CD14-positive monocyte (primary cell): ENCODE measurements around the gene EML4. TPM values are rescaled to one million over a fixed set of nuclear protein-coding genes. Genes with fewer than 3 reads are reported as not detected.

ENCODE experiments used
- DNase-seq, 3 donors: peaks; one replicate each; pipeline ENCODE4 v3.0.0-alpha.2; 2011 to 2022
- H2AFZ ChIP-seq: 2 replicates; pipeline ENCODE4 v1.6.0; 2012; ENCODE audit warnings: mild to moderate bottlenecking, low read depth, low read length, inconsistent platforms; ENCODE audit not compliant: insufficient read depth, poor library complexity, severe bottlenecking
- H3K27ac ChIP-seq, 2 donors: 1 replicate in 1 of 2; 2 replicates in 1 of 2; pipeline ENCODE4 v1.5.1; 2012 to 2013; ENCODE audit warnings: low read length in 2 of 2, control low read depth in 1 of 2, inconsistent platforms in 1 of 2, low read depth in 1 of 2, mild to moderate bottlenecking in 1 of 2
- H3K27me3 ChIP-seq, 2 donors: one replicate each; pipeline versions ENCODE4 v1.6.0 to v1.6.1; 2011 to 2013; ENCODE audit warnings: low read length in 2 of 2; ENCODE audit not compliant: control insufficient read depth in 2 of 2, insufficient read depth in 2 of 2
- H3K36me3 ChIP-seq, 2 donors: replicated peaks in 1 of 2; 1 replicate in 1 of 2; 2 replicates in 1 of 2; pipeline versions ENCODE4 v1.5.1 to v1.6.1; 2012 to 2013; ENCODE audit warnings: low read length in 2 of 2, control low read depth in 1 of 2, inconsistent platforms in 1 of 2, mild to moderate bottlenecking in 1 of 2; ENCODE audit not compliant: insufficient read depth in 2 of 2, control insufficient read depth in 1 of 2
- H3K4me1 ChIP-seq, 2 donors: 1 replicate in 1 of 2; 2 replicates in 1 of 2; pipeline versions ENCODE4 v1.5.1 to v1.6.1; 2012 to 2013; ENCODE audit warnings: low read length in 2 of 2, control low read depth in 1 of 2, inconsistent platforms in 1 of 2, mild to moderate bottlenecking in 1 of 2, moderate library complexity in 1 of 2; ENCODE audit not compliant: insufficient read depth in 2 of 2, control insufficient read depth in 1 of 2
- H3K4me2 ChIP-seq: replicated peaks from 2 replicates; pipeline ENCODE3; 2012; ENCODE audit warnings: low read length, moderate library complexity, mild to moderate bottlenecking; ENCODE audit not compliant: poor library complexity, severe bottlenecking; ENCODE audit errors: extremely low read depth
- H3K4me3 ChIP-seq, 3 experiments: fragments of 200-600 bp in 1 of 3; sonication (generic) in 1 of 3; replicated peaks in 1 of 3; 1 replicate in 2 of 3; 2 replicates in 1 of 3; pipeline ENCODE4 v1.5.1; 2011 to 2013; ENCODE audit warnings: low read length in 3 of 3, mild to moderate bottlenecking in 3 of 3, control low read depth in 2 of 3, low read depth in 2 of 3, inconsistent platforms in 1 of 3, moderate library complexity in 1 of 3
- H3K79me2 ChIP-seq: 2 replicates; pipeline ENCODE4 v1.6.0; 2012; ENCODE audit warnings: mild to moderate bottlenecking, control low read depth, inconsistent platforms, low read length, moderate library complexity; ENCODE audit not compliant: insufficient read depth
- H3K9ac ChIP-seq: 2 replicates; pipeline ENCODE4 v1.6.0; 2017; ENCODE audit warnings: low read length, mild to moderate bottlenecking; ENCODE audit not compliant: insufficient read depth, poor library complexity, severe bottlenecking
- H3K9me3 ChIP-seq, 2 donors: replicated peaks in 1 of 2; 1 replicate in 1 of 2; 2 replicates in 1 of 2; pipeline versions ENCODE4 v1.5.1 to v1.6.1; 2012 to 2013; ENCODE audit warnings: low read length in 2 of 2, control low read depth in 1 of 2; ENCODE audit not compliant: control insufficient read depth in 1 of 2, insufficient read depth in 1 of 2
- H4K20me1 ChIP-seq: 2 replicates; pipeline ENCODE4 v1.6.0; 2012; ENCODE audit warnings: mild to moderate bottlenecking, low read length, control low read depth, moderate library complexity; ENCODE audit not compliant: insufficient read depth
- H3K27ac Mint-ChIP-seq, 7 donors: one replicate each; pipeline ENCODE4 v1.8.0; 2020; ENCODE audit warnings: mild to moderate bottlenecking in 7 of 7, mixed read lengths in 7 of 7, moderate library complexity in 6 of 7, inconsistent platforms in 2 of 7
- H3K27me3 Mint-ChIP-seq, 3 donors: one replicate each; pipeline ENCODE4 v1.8.0; 2021 to 2022; ENCODE audit warnings: low read depth in 3 of 3, mild to moderate bottlenecking in 3 of 3, mixed read lengths in 3 of 3, moderate library complexity in 3 of 3, inconsistent platforms in 1 of 3
- H3K36me3 Mint-ChIP-seq, 2 donors: one replicate each; pipeline ENCODE4 v1.8.0; 2020; ENCODE audit warnings: mixed read lengths in 2 of 2, inconsistent platforms in 1 of 2, mild to moderate bottlenecking in 1 of 2
- H3K4me1 Mint-ChIP-seq: one replicate; pipeline ENCODE4 v1.8.0; 2020; ENCODE audit warnings: mild to moderate bottlenecking, mixed read lengths
- H3K4me3 Mint-ChIP-seq, 2 donors: one replicate each; pipeline ENCODE4 v1.8.0; 2020; ENCODE audit warnings: mild to moderate bottlenecking in 2 of 2, mixed read lengths in 2 of 2, moderate library complexity in 1 of 2
- H3K9me3 Mint-ChIP-seq, 7 donors: one replicate each; pipeline ENCODE4 v1.8.0; 2020 to 2022; ENCODE audit warnings: mixed read lengths in 7 of 7, mild to moderate bottlenecking in 6 of 7, moderate library complexity in 6 of 7, inconsistent platforms in 2 of 7
- WGBS: methylation state at CpG from one replicate; pipeline ENCODE4 v1.1.5; 2013; ENCODE audit warnings: missing lambda C conversion rate; ENCODE audit not compliant: insufficient coverage; 5-methylcytosine and 5-hydroxymethylcytosine counted together
- intact Hi-C, 2 donors: fragments of 100-400 bp; cut with micrococcal nuclease; formaldehyde crosslinking; loops; one replicate each; pipeline versions ENCODE4 v1.15.0 to v1.15.1; 2023
- polyA plus RNA-seq, 3 donors: library from polyadenylated mRNA; depleted of rRNA in 1 of 3; unstranded in 2 of 3; stranded (reverse) in 1 of 3; fragments of 300-500 nt in 2 of 3; fragments of >200 nt in 1 of 3; fragmentation: Illumina TruSeq in 2 of 3; gene quantifications; 1 replicate in 2 of 3; 2 replicates in 1 of 3; pipeline ENCODE4 v1.2.3, GENCODE V29; 2012 to 2021
- TF ChIP-seq, protein P1 (sequence below): fragments of 200-600 bp; IDR thresholded peaks from one replicate; pipeline ENCODE4 v1.8.0; 2022; ENCODE audit warnings: antibody characterized with exemption, mild to moderate bottlenecking

EML4 gene
- polyA plus RNA-seq, 3 donors = 11.5 to 24.3 (median 15.0) TPM

DNA sequence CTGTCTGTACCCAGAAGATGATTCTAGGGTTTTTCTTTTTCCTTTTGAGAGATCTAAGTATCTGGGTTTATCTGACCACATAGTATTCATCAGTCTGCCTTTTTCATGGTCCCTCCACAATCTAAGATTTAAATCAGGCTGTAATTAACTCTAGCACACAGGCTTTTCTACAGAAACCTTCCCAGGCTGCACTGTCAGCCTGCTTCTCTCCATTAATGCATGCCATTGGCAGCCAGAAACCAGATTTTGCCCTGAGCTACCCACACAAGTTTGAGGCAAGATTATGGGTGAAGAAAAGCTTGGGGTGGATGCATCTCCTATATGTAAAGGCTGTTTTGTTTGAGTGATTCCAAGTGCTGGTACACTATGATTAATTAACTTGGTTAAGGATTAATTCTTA is 45.7 kb upstream of the EML4 start:
- no peak for DNase-seq
- TF ChIP-seq, protein P1, sequence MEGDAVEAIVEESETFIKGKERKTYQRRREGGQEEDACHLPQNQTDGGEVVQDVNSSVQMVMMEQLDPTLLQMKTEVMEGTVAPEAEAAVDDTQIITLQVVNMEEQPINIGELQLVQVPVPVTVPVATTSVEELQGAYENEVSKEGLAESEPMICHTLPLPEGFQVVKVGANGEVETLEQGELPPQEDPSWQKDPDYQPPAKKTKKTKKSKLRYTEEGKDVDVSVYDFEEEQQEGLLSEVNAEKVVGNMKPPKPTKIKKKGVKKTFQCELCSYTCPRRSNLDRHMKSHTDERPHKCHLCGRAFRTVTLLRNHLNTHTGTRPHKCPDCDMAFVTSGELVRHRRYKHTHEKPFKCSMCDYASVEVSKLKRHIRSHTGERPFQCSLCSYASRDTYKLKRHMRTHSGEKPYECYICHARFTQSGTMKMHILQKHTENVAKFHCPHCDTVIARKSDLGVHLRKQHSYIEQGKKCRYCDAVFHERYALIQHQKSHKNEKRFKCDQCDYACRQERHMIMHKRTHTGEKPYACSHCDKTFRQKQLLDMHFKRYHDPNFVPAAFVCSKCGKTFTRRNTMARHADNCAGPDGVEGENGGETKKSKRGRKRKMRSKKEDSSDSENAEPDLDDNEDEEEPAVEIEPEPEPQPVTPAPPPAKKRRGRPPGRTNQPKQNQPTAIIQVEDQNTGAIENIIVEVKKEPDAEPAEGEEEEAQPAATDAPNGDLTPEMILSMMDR = no peak
- Histone ChIP-seq H2AFZ (no peak overlapping the region), H4K20me1 (no peaks in the 10 kb centered on the region), H3K9ac (no peak overlapping the region), H3K9me3 (no peaks in the 10 kb centered on the region), H3K36me3 (no peaks in the 10 kb centered on the region), H3K4me2 (no peak overlapping the region), H3K79me2 (no peaks in the 10 kb centered on the region), H3K27ac (no peak overlapping the region), H3K4me1 (peaks cover 37 to 53% of the 10 kb centered on the region in 2 donors), H3K4me3 (no peak overlapping the region), H3K27me3 (peaks cover 16 to 19% of the 10 kb centered on the region in 2 donors)
- peaks cover 2 to 3% of the 10 kb centered on the region in 2 donors for H3K36me3 Mint-ChIP-seq
- H3K4me1 Mint-ChIP-seq = peaks cover 52% of the 10 kb centered on the region
- peaks cover 19 to 32% (median 27%) of the 10 kb centered on the region in 3 donors for H3K27me3 Mint-ChIP-seq
- peak overlapping the region in 1 of 2 donors; percentile 49 for H3K4me3 Mint-ChIP-seq
- peaks cover 4 to 19% (median 10%) of the 10 kb centered on the region in 7 donors for H3K9me3 Mint-ChIP-seq
- H3K27ac Mint-ChIP-seq = peak overlapping the region in 1 of 7 donors; percentile 17
- intact Hi-C loops = no loop called here

DNA sequence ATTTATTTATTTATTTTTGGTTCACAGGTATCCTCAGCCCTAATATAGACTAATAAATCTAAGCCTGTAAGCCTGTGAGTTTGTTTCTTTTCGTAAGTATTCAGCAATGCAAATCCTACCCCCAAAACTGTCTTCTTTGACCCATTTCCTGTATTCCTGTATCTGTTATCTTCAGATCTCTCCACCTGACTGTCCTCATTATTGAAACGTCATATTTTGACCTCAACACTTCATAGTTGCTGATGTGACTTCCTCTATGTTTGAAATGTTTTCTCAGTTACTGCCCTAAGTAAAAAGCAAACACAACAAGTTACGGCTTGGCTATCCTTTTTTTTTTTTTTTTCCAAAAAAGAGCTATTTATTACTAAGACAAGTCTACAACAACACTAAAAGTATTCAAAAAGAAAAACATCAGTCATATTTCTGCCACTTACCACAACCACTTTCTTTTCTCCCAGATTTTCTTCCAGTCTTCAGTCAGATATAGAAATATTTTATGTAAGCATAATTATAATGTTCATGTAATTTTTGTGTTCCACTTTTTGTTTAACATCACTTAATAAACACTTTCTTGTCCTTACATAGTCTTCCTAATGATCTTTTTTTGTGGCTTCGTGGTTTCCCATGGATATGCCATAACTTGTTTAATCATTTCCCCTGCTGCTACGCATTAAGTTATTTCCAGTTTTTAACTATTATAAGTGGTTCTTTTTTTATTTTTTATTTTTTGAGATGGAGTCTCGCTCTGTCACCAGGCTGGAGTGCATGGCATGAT is 45.0 kb upstream of the EML4 start:
- peak overlapping the region in 1 of 2 donors; percentile 66 for H3K4me3 Mint-ChIP-seq
- H2AFZ ChIP-seq = no peak overlapping the region
- H3K79me2 ChIP-seq = no peaks in the 10 kb centered on the region
- H3K4me1 ChIP-seq = peaks cover 37 to 53% of the 10 kb centered on the region in 2 donors
- peaks cover 2 to 3% of the 10 kb centered on the region in 2 donors for H3K36me3 Mint-ChIP-seq
- H3K9me3 Mint-ChIP-seq = peaks cover 4 to 19% (median 10%) of the 10 kb centered on the region in 7 donors
- peaks cover 21 to 26% of the 10 kb centered on the region in 2 donors for H3K27me3 ChIP-seq
- H3K9me3 ChIP-seq = no peaks in the 10 kb centered on the region
- peak in 1 of 3 donors; percentile 48 for DNase-seq
- peaks cover 27 to 39% (median 35%) of the 10 kb centered on the region in 3 donors for H3K27me3 Mint-ChIP-seq
- intact Hi-C loops = no loop called here
- H3K4me2 ChIP-seq = no peak overlapping the region
- TF ChIP-seq, protein P1 = no peak
- no peak overlapping the region for H3K9ac ChIP-seq
- H3K4me1 Mint-ChIP-seq = peaks cover 55% of the 10 kb centered on the region
- H3K36me3 ChIP-seq = no peaks in the 10 kb centered on the region
- no peak overlapping the region for H3K27ac ChIP-seq
- H4K20me1 ChIP-seq = no peaks in the 10 kb centered on the region
- 0% methylated on average over 2 of the region's 6 CpGs for WGBS
- no peak overlapping the region for H3K4me3 ChIP-seq
- H3K27ac Mint-ChIP-seq = peak overlapping the region in 2 of 7 donors; percentile 15 to 43
